ENCODE data around the gene DTX3L. TPM values are rescaled to one million over a fixed set of nuclear protein-coding genes. Genes with fewer than 3 reads are reported as not detected.

DTX3L gene
- total RNA-seq, 1 experiment from 2014 or later = 17.3 TPM

GRCh38 chr3:122623031-122623829 lies 59.1 kb downstream of the DTX3L start:
- no TSS peak for BruUV-seq (replicated peaks)
- no peaks in the 10 kb centered on the region for H3K4me1 ChIP-seq
- no peak for TF ChIP-seq CTCF (IDR thresholded peaks at IDR 0.05; ENCODE audit: insufficient read depth in 1 of 2, low read depth in 1 of 2, low read length in 1 of 2, severe bottlenecking in 1 of 2, unreplicated experiment in 1 of 2)
- Mint-ChIP-seq H3K4me1 (ENCODE audit: low read depth, unreplicated experiment) (no peaks in the 10 kb centered on the region), H3K4me3 (ENCODE audit: unreplicated experiment) (no peak overlapping the region), H3K9me3 (ENCODE audit: unreplicated experiment) (no peaks in the 10 kb centered on the region), H3K27me3 (ENCODE audit: insufficient read depth, unreplicated experiment) (no peaks in the 10 kb centered on the region), H3K27ac (ENCODE audit: unreplicated experiment) (no peak overlapping the region), H3K36me3 (ENCODE audit: insufficient read depth, unreplicated experiment) (no peaks in the 10 kb centered on the region)
- no peak for DNase-seq
- H3K36me3 ChIP-seq (ENCODE audit: control insufficient read depth, insufficient read depth, low read length) = no peaks in the 10 kb centered on the region
- no peaks in the 10 kb centered on the region for H3K27me3 ChIP-seq (replicated peaks; ENCODE audit: control insufficient read depth, insufficient read depth, low read length)
- no peaks in the 10 kb centered on the region for H3K9me3 ChIP-seq
- POLR2A ChIA-PET = no interaction called here
- CTCF ChIA-PET = no interaction called here
- intact Hi-C loops (cut with micrococcal nuclease; ENCODE audit: unreplicated experiment) = no loop called here
- no peak overlapping the region for H3K4me3 ChIP-seq (ENCODE audit: low read depth, low read length)

Other genes starting within 250 kb of the DTX3L start
- 1.0 and 1.1 TPM in 2 replicates for gene CSTA, start 239.1 kb upstream of the DTX3L start, total RNA-seq (2022)
- gene MIX23, start 181.1 kb upstream of the DTX3L start, total RNA-seq (2022) = 85.2 and 86.2 TPM in 2 replicates
- 35.8 and 37.4 TPM in 2 replicates for gene FAM162A, start 180.2 kb upstream of the DTX3L start, total RNA-seq (2022)
- gene WDR5B, start 148.3 kb upstream of the DTX3L start, total RNA-seq (2022) = 4.4 and 4.7 TPM in 2 replicates
- gene KPNA1, start 49.4 kb upstream of the DTX3L start, total RNA-seq (2022) = 82.0 and 84.6 TPM in 2 replicates
- 15.8 and 16.1 TPM in 2 replicates for gene PARP9, start within 50 bp of the DTX3L start, total RNA-seq (2022)
- gene PARP15, start 13.3 kb downstream of the DTX3L start, total RNA-seq (2022) = 0.07 TPM in 1 of 2 replicates, not detected in the other
- gene PARP14, start 116.5 kb downstream of the DTX3L start, total RNA-seq (2022) = 23.8 and 27.2 TPM in 2 replicates
- 9.9 and 13.1 TPM in 2 replicates for gene HSPBAP1, start 229.5 kb downstream of the DTX3L start, total RNA-seq (2022)
- 35.0 and 41.6 TPM in 2 replicates for gene SLC49A4, start 230.7 kb downstream of the DTX3L start, total RNA-seq (2022)

All from Caco-2 (cell line).